SK-N-SH (cell line): ENCODE results near the gene C3orf20.

Experiments used
- CTCF ChIP-seq: fragments of 200-600 bp; sonication (generic); IDR thresholded peaks from 2 replicates; pipeline ENCODE4 v1.6.1; 2017; ENCODE audit warnings: antibody characterized with exemption, mild to moderate bottlenecking, moderate library complexity
- ELF1 ChIP-seq: IDR thresholded peaks from 2 replicates; pipeline ENCODE4 v1.4.0; 2012
- MAX ChIP-seq: IDR thresholded peaks from 2 replicates; pipeline ENCODE4 v1.4.0; 2012; ENCODE audit warnings: low read depth
- POLR2AphosphoS5 ChIP-seq: IDR thresholded peaks from 2 replicates; pipeline ENCODE4 v1.6.1; 2012; ENCODE audit warnings: low read depth, low read length
- SIN3A ChIP-seq: IDR thresholded peaks from 2 replicates; pipeline ENCODE4 v1.6.1; 2012; ENCODE audit warnings: low read depth, mild to moderate bottlenecking, low read length, moderate library complexity, borderline replicate concordance
- SMC3 ChIP-seq: IDR thresholded peaks from 2 replicates; pipeline ENCODE4 v1.6.1; 2012; ENCODE audit warnings: low read depth, low read length, improper control_type of control experiment

DNA sequence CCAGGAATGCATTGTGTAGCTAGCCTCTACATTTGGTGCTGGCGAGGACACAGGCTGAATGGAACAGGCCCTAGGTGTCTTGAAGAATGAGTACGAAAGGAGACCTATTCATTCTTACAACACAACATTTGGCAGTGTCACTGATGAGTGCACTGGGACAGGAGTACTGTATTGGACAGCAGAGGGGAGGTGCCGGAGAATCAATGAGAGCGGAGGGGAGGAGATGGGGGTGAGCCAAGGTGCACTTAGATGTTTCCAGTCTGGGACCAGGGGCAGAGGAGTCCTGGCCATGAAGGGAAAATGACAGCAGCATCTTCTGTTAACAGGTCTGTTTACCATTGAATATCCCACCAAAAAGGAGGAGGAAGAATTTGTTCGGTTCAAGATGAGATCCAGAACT, 53.2 kb downstream of the C3orf20 start:
- no peak for TF ChIP-seq CTCF
- TF ChIP-seq ELF1, result no peak
- TF ChIP-seq POLR2AphosphoS5, result no peak
- no peak for TF ChIP-seq MAX
- TF ChIP-seq SIN3A, result no peak
- TF ChIP-seq SMC3, result no peak
